ENCODE measurements around the gene AIF1L. TPM values are rescaled to one million over a fixed set of nuclear protein-coding genes. Genes with fewer than 3 reads are reported as not detected.
A peak's percentile ranks its signal among the peaks of the same experiment; 100 is the strongest.

AIF1L gene
- polyA plus RNA-seq, 1 donor, result 7.5 TPM

DNA sequence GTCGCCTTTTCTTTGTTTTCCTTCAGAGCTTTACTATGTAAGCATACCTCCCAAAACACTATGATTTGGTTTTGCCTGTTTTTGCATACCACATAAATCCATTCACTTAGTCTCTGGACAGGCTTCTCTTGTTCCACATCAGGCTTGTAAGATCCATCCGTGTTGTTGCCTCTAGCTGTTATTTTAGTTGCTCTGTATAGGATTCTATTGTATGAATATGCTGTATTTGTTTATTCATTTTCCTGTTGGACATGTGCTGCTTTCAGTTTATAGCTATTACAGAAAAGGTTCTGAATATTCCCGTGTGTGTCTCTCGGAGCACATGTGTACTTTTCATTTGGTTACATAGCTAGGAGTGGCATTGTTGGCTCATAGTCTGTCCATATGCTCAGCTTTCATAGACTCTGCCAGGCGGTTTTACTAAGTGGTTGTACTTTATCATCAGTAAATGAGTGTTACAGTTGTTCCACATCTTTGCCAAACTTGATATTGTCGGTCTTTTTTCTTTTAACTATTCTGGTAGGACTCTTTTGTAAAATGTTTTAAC lies 70.9 kb downstream of the AIF1L start:
- DNase-seq, result peak in 1 of 2 donors; percentile 34
- Histone ChIP-seq H3K9me3 (ENCODE audit: control insufficient read depth, low read depth, low read length) (no peaks in the 10 kb centered on the region), H3K36me3 (ENCODE audit: control insufficient read depth, insufficient read depth, low read length) (peaks cover 49% of the 10 kb centered on the region), H3K27me3 (ENCODE audit: control insufficient read depth, insufficient read depth, low read length) (no peaks in the 10 kb centered on the region), H3K4me3 (ENCODE audit: low read length) (no peak overlapping the region), H3K27ac (ENCODE audit: low read length) (no peak overlapping the region), H3K4me1 (ENCODE audit: control insufficient read depth, insufficient read depth, low read length) (no peaks in the 10 kb centered on the region)
- WGBS (ENCODE audit: insufficient coverage, low lambda C conversion rate), result 73% methylated on average over 3 of the region's 6 CpGs

DNA sequence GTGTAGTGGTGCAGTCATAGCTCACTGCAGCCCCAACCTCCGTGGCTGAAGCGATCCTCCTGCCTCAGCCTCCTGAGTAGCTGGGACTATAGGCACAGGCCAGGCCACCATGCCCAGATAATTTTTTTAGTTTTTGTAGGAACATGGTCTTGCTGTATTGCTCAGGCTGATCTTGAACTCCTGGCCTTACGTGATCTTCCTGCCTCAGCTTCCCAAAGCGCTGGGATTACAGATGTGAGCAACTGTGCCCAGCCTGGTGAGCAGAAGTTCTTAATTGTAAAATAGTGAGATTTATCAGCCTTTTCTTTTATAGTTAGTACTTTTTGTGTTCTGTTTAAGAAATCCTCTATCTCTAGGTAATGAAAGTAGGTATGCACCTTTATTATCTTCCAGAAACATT lies 71.6 kb downstream of the AIF1L start:
- Histone ChIP-seq H3K27me3 (ENCODE audit: control insufficient read depth, insufficient read depth, low read length) (no peaks in the 10 kb centered on the region), H3K9me3 (ENCODE audit: control insufficient read depth, low read depth, low read length) (no peaks in the 10 kb centered on the region), H3K4me3 (ENCODE audit: low read length) (no peak overlapping the region), H3K4me1 (ENCODE audit: control insufficient read depth, insufficient read depth, low read length) (no peaks in the 10 kb centered on the region), H3K36me3 (ENCODE audit: control insufficient read depth, insufficient read depth, low read length) (peaks cover 43% of the 10 kb centered on the region), H3K27ac (ENCODE audit: low read length) (no peak overlapping the region)
- DNase-seq, result no peak
- WGBS (ENCODE audit: insufficient coverage, low lambda C conversion rate), result no CpG with 5 or more reads among the region's 4 CpGs

DNA sequence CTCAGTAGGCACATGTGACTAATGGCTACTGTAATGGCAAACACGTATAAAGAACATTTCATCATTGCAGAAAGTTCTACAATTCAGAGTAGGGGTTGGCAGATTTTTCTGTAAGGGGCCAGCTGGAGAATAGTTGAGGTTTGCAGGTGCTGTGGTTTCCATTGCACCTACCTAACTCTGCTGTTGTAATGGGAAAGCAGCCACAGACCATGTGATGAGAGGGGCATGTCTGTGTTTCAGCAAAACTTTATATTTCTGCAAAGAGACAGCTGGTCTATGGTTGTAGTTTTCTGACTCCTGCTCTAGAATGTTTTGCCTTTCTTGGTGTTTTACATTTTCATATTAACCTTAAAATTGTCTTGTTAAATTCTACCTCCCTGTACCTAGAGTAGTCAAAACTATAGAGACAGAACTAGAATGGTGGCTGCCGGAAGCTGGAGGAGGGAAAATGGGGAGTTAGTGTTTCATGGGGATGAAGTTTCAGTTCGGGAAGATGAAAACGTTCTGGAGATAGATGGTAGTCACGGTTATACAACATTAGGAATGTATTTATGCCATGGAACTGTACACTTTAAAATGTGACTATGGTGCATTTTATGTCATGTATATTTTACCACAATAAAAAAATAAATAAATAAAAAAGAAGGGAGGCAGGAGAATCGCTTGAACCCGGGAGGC lies 73.4 kb downstream of the AIF1L start:
- no peak overlapping the region for H3K4me3 ChIP-seq (ENCODE audit: low read length)
- no peaks in the 10 kb centered on the region for H3K9me3 ChIP-seq (ENCODE audit: control insufficient read depth, low read depth, low read length)
- H3K27ac ChIP-seq (ENCODE audit: low read length), result no peak overlapping the region
- DNase-seq, result no peak
- H3K27me3 ChIP-seq (ENCODE audit: control insufficient read depth, insufficient read depth, low read length), result no peaks in the 10 kb centered on the region
- peaks cover 40% of the 10 kb centered on the region for H3K36me3 ChIP-seq (ENCODE audit: control insufficient read depth, insufficient read depth, low read length)
- WGBS (ENCODE audit: insufficient coverage, low lambda C conversion rate), result 100% methylated on average over 6 of the region's 7 CpGs
- H3K4me1 ChIP-seq (ENCODE audit: control insufficient read depth, insufficient read depth, low read length), result no peaks in the 10 kb centered on the region

Other genes with a start within 250 kb of the AIF1L start
- gene QRFP, start 199.7 kb upstream of the AIF1L start, polyA plus RNA-seq, result 0.36 TPM
- gene FIBCD1, start 157.3 kb upstream of the AIF1L start, polyA plus RNA-seq, result 1.5 TPM
- gene LAMC3, start 87.4 kb upstream of the AIF1L start, polyA plus RNA-seq, result 0.66 TPM
- gene NUP214, start 29.1 kb downstream of the AIF1L start, polyA plus RNA-seq, result 29.1 TPM
- gene FAM78A, start 180.0 kb downstream of the AIF1L start, polyA plus RNA-seq, result 2.3 TPM
- gene PLPP7, start 193.2 kb downstream of the AIF1L start, polyA plus RNA-seq, result 1.1 TPM

All from large intestine (tissue), 3 donors.